A673 (cell line): ENCODE data around the gene UFC1.

Experiments used
- CTCF ChIP-seq: fragments of 300-800, 200-600 bp; sonication (generic); conservative IDR thresholded peaks from 2 replicates; pipeline ENCODE4 v1.5.1; 2017; ENCODE audit warnings: low read depth, mild to moderate bottlenecking, antibody characterized with exemption, low read length, moderate library complexity, mixed read lengths
- EZH2 ChIP-seq: fragments of 200-600 bp; sonication (generic); IDR thresholded peaks from 2 replicates; pipeline ENCODE4 v1.6.1; 2017; ENCODE audit warnings: borderline replicate concordance, low read depth, mild to moderate bottlenecking, mixed read lengths, antibody characterized with exemption, low read length; ENCODE audit not compliant: poor library complexity, severe bottlenecking

GRCh38 chr1:161113915-161114314 is 39.9 kb upstream of the UFC1 start:
- TF ChIP-seq EZH2: no peak
- no peak for TF ChIP-seq CTCF
